GM12801 (cell line): ENCODE data around the gene NMNAT2.

Experiments
- TF ChIP-seq, protein P1 (sequence below): IDR thresholded peaks from one replicate; pipeline ENCODE4 v1.5.1; 2011; ENCODE audit warnings: control low read depth; ENCODE audit not compliant: insufficient read length; ENCODE audit errors: extremely low read depth

The NMNAT2 gene

DNA sequence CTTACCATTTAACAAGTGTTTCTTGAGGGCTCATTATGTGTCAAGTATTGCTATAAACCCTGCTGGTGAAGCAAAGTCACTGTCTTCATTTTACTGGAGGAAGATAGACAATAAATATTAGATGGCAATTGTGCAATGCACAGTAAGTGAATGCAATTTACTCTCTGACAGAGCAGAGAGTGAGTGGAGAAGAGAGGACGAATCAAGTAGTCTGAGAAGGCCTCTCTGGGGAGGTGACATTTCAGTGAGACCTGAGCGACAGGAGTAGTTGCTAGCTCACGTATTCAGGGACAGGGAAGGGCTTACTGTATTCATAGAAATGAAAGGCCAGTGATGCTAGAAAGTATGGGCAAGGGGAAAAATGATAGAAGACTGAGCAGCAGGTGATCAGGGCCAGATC lies 1.2 kb upstream of the NMNAT2 start:
- TF ChIP-seq, protein P1, sequence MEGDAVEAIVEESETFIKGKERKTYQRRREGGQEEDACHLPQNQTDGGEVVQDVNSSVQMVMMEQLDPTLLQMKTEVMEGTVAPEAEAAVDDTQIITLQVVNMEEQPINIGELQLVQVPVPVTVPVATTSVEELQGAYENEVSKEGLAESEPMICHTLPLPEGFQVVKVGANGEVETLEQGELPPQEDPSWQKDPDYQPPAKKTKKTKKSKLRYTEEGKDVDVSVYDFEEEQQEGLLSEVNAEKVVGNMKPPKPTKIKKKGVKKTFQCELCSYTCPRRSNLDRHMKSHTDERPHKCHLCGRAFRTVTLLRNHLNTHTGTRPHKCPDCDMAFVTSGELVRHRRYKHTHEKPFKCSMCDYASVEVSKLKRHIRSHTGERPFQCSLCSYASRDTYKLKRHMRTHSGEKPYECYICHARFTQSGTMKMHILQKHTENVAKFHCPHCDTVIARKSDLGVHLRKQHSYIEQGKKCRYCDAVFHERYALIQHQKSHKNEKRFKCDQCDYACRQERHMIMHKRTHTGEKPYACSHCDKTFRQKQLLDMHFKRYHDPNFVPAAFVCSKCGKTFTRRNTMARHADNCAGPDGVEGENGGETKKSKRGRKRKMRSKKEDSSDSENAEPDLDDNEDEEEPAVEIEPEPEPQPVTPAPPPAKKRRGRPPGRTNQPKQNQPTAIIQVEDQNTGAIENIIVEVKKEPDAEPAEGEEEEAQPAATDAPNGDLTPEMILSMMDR, result no peak

DNA sequence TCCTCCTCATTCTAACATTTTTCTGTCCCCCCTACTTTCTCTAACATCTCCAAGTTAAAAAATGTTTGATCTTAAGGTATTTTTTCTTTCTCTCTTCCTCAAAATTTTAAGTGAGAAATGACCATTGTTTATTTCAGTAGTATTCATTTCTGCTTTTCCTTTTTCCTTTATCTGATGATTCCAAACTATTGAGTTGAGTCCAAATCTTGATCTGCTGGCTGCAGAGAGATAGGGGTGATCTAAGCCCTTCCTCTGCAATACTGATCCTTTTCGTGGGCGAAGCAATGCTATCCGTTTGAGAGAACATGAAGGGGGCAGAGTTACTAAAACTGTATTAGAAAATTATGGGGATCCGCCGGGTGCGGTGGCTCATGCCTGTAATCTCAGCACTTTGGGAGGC lies 516 bp upstream of the NMNAT2 start:
- TF ChIP-seq, protein P1, result no peak

DNA sequence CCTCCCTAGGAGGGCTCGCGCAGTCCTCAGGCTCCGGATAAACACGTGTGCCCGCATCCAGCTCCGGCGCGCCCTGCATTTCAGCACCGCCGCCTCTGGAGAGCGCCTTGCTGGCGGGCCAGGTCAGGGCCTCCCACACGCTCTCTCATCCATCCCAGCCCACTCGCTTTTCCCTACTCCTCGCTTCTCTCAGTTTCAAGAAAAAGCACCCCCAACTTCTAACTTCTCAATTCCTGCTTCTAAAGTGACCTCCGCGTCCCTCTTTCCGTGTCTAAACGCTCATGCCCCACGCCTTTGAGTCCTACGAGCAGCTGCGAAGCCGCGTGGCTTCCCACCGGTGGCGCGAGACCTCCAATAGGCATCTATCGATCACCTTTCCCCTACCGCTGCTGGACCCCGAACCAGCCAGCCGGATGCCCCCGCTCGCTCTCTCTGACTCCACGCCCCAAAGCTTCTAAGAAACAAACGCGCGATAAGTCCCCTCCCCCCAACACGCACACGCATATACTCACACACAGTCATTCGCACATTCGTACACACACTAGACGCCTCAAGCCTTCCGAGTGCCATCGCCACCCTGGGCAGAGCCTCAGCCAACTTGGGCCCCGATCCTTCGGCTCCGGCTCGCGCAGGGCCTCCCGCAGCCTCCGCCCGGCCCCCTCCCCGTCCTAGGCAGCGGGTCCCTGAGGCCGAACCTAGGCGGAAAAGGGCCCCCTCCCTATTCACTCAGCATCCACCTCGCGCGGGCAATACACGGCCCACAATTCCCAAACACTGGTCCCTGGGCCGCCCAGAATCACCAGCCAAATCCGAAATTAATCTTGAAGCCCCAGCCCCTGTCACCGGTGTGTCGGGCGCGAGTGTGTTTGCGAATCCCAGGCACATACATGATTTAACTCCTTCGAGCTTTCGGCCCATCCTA lies 1.1 kb downstream of the NMNAT2 start:
- TF ChIP-seq, protein P1, result no peak

DNA sequence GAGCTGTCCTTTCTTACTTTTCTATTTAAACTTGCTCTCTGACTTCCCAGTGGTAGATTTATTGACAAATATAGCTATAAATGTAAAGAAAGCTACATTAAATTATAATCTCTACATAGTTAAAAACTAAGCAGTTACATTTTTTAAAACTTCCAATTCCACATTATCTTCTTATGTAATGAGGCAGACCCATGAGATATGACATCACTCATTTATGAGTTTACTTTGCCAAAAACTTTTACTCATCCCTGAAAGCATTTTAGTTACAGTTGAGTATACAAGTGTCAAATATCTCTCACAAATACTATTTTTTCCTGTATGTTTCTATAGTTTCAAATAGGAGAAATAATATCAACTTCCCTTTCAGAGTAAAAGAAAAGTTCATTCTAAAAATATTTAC lies 3.8 kb downstream of the NMNAT2 start:
- TF ChIP-seq, protein P1, result no peak

DNA sequence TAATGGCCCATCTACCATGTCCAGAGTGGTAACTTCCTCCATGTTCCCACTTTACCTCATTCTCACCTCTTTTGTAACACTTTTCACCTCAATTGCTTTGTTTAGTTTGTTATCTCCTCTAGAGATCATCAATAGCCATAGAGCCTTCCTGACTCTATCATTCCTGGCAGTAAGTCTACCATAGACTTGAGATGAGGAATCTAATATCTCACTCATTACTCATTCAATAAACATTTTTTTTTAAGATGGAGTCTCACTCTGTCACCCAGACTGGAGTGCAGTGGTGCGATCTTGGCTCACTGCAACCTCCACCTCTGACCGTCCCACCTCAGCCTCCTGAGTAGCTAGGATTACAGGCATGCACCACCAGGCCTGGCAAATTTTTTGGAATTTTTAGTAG lies 7.1 kb downstream of the NMNAT2 start:
- TF ChIP-seq, protein P1, result no peak

DNA sequence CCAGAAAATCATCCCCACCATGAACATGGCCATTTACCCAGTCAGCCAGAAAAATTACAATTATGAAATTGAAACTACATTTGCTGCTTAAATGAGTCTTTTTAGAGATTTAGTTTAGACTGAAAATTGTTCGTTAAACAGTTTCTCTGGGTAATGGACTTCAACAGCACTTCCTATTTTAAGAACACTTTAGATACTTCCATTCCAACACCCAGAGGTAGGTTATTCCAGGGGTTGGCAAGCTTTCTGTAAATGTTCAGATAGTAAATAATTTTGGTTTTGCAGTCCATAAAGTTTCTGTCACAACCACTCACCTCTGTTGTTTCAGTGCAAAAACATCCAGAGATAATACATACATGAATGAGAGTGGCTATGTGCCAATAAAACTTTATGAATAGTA lies 10.2 kb downstream of the NMNAT2 start:
- TF ChIP-seq, protein P1, result no peak

DNA sequence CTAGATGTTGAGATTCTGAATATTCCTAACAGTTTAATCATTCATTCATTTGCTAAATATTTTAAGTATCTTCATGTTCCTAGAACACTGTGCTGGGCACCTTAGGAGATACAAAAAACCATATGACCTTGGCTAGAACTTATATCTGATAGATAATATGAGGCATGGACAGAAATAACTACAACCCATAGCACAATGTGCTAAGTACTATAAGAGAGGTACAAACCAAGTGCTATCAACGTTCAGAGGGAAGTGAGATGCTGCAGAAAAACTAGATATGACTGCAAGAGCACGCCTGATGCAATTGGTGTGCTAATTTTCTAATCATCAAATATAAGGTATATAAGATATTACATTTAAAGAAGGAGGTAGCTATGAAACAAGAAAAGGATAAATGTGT lies 10.7 kb downstream of the NMNAT2 start:
- TF ChIP-seq, protein P1, result no peak
